DND-41 (cell line): ENCODE results near the gene GAN.

Experiments
- EZH2 ChIP-seq: IDR thresholded peaks from 3 replicates; pipeline ENCODE4 v1.6.1; 2012; ENCODE audit warnings: borderline replicate concordance, low read depth, mild to moderate bottlenecking, moderate library complexity, low read length, inconsistent platforms; ENCODE audit not compliant: severe bottlenecking
- TF ChIP-seq, protein P1 (sequence below): IDR thresholded peaks from 2 replicates; pipeline ENCODE4 v1.5.1; 2012; ENCODE audit warnings: borderline replicate concordance, low read length, moderate library complexity, mild to moderate bottlenecking; ENCODE audit not compliant: poor library complexity, severe bottlenecking; ENCODE audit errors: extremely low read depth

- TF ChIP-seq, protein P1, sequence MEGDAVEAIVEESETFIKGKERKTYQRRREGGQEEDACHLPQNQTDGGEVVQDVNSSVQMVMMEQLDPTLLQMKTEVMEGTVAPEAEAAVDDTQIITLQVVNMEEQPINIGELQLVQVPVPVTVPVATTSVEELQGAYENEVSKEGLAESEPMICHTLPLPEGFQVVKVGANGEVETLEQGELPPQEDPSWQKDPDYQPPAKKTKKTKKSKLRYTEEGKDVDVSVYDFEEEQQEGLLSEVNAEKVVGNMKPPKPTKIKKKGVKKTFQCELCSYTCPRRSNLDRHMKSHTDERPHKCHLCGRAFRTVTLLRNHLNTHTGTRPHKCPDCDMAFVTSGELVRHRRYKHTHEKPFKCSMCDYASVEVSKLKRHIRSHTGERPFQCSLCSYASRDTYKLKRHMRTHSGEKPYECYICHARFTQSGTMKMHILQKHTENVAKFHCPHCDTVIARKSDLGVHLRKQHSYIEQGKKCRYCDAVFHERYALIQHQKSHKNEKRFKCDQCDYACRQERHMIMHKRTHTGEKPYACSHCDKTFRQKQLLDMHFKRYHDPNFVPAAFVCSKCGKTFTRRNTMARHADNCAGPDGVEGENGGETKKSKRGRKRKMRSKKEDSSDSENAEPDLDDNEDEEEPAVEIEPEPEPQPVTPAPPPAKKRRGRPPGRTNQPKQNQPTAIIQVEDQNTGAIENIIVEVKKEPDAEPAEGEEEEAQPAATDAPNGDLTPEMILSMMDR = no peak
- no peak for TF ChIP-seq EZH2
These were observed 120.3 kb downstream of the GAN start for GRCh38 chr16:81435103-81435502.
